HCT116 (cell line): Measurements from ENCODE around the gene MYBPC3. TPM values are rescaled to one million over a fixed set of nuclear protein-coding genes. Genes with fewer than 3 reads are reported as not detected.

Source experiments
- ATAC-seq: fragments of 200-7000 bp; cut with Tn5 transposase; 2 replicates; pipeline ENCODE4 v1.9.1; 2020; ENCODE audit warnings: mild to moderate bottlenecking, moderate library complexity
- BruUV-seq: library from RNA; stranded (reverse); fragments of 400-500 nt; replicated peaks from 2 replicates; lab custom pipeline; 2021; lab: Mats Ljungman, UMichigan
- CTCF ChIA-PET: fragments of 300-600 bp; sonication (Branson Sonifier 250); formaldehyde crosslinking; loops from one replicate; lab custom pipeline; 2021; ENCODE audit warnings: antibody characterized with exemption; lab: Charles Lee
- POLR2A ChIA-PET: fragments of 300-600, 350-600 bp; sonication (Branson Sonifier 250); formaldehyde crosslinking; loops from one replicate; lab custom pipeline; 2021; ENCODE audit warnings: antibody characterized with exemption; lab: Charles Lee
- RAD21 ChIA-PET, 2 experiments: fragments of 300-600 bp; sonication (Branson Sonifier 250); formaldehyde crosslinking; loops; one replicate each; lab custom pipeline; 2023; ENCODE audit warnings: low total read pairs in 2 of 2; ENCODE audit not compliant: uncharacterized antibody in 2 of 2, unreplicated experiment in 2 of 2, low non-redundant PET in 1 of 2; lab: Charles Lee
- DNase-seq: peaks from one replicate; pipeline ENCODE4 v3.0.0-alpha.2; 2010; ENCODE audit warnings: low read depth, low spot score
- H2AFZ ChIP-seq: fragments of 200-600 bp; shearing (Covaris generic), sonication (generic); 2 replicates; pipeline ENCODE4 v1.6.1; 2017; ENCODE audit warnings: low read depth, mixed run types, mixed read lengths, antibody characterized with exemption, low read length; ENCODE audit not compliant: poor library complexity, severe bottlenecking
- H3K27ac ChIP-seq: 2 replicates; pipeline ENCODE4 v1.5.1; 2012; ENCODE audit warnings: low read depth, low read length
- H3K27me3 ChIP-seq: fragments of 200-600 bp; sonication (generic); 2 replicates; pipeline ENCODE4 v1.6.1; 2016; ENCODE audit warnings: mixed run types, low read length, mixed read lengths; ENCODE audit not compliant: insufficient read depth
- H3K36me3 ChIP-seq, 2 experiments: fragments of 200-500 bp in 1 of 2; fragments of 200-600 bp in 1 of 2; sonication (Bioruptor generic) in 1 of 2; sonication (generic) in 1 of 2; 2 replicates each; pipeline versions ENCODE4 v1.5.1 to v1.6.1; 2014 to 2016; ENCODE audit warnings: low read length in 2 of 2, inconsistent platforms in 1 of 2, mixed read lengths in 1 of 2, mixed run types in 1 of 2; ENCODE audit not compliant: insufficient read depth in 2 of 2, control insufficient read depth in 1 of 2
- H3K4me1 ChIP-seq, 2 experiments: fragments of 200-600 bp in 1 of 2; sonication (generic) in 1 of 2; 2 replicates each; pipeline versions ENCODE4 v1.5.1 to v1.6.1; 2012 to 2017; ENCODE audit warnings: low read length in 2 of 2, inconsistent platforms in 1 of 2, mild to moderate bottlenecking in 1 of 2, mixed read lengths in 1 of 2, mixed run types in 1 of 2, moderate library complexity in 1 of 2; ENCODE audit not compliant: insufficient read depth in 2 of 2, control insufficient read depth in 1 of 2
- H3K4me2 ChIP-seq: fragments of 200-600 bp; sonication (generic); 2 replicates; pipeline ENCODE4 v1.6.1; 2017; ENCODE audit warnings: mixed run types, low read length, mixed read lengths
- H3K4me3 ChIP-seq, 2 experiments: fragments of 200-600 bp in 1 of 2; sonication (generic) in 1 of 2; replicated peaks in 1 of 2; 2 replicates each; pipeline ENCODE4 v1.5.1; 2011 to 2016; ENCODE audit warnings: low read length in 2 of 2, control low read depth in 1 of 2, low read depth in 1 of 2, mild to moderate bottlenecking in 1 of 2, mixed read lengths in 1 of 2, mixed run types in 1 of 2
- H3K79me2 ChIP-seq: fragments of 200-600 bp; sonication (generic); 2 replicates; pipeline ENCODE4 v1.6.1; 2017; ENCODE audit warnings: mild to moderate bottlenecking, mixed run types, low read length, moderate library complexity, mixed read lengths; ENCODE audit not compliant: insufficient read depth
- H3K9ac ChIP-seq: fragments of 200-600 bp; sonication (generic); 2 replicates; pipeline ENCODE4 v1.6.1; 2016; ENCODE audit warnings: low read length, mixed read lengths
- H3K9me2 ChIP-seq: fragments of 200-600 bp; sonication (generic), shearing (Covaris generic); 2 replicates; pipeline ENCODE4 v1.6.1; 2017; ENCODE audit warnings: mixed run types, mild to moderate bottlenecking, moderate library complexity; ENCODE audit not compliant: insufficient read depth
- H3K9me3 ChIP-seq, 2 experiments: fragments of 200-500 bp in 1 of 2; fragments of 200-600 bp in 1 of 2; sonication (Bioruptor generic) in 1 of 2; sonication (generic) in 1 of 2; 2 replicates each; pipeline ENCODE4 v1.6.1; 2014 to 2017; ENCODE audit warnings: low read length in 2 of 2, mixed read lengths in 2 of 2, inconsistent platforms in 1 of 2, low read depth in 1 of 2, mild to moderate bottlenecking in 1 of 2, mixed run types in 1 of 2, moderate library complexity in 1 of 2; ENCODE audit not compliant: control insufficient read depth in 1 of 2, insufficient read depth in 1 of 2
- H4K20me1 ChIP-seq: fragments of 200-600 bp; sonication (generic), shearing (Covaris generic); 2 replicates; pipeline ENCODE4 v1.6.1; 2017; ENCODE audit warnings: mixed run types, mild to moderate bottlenecking, moderate library complexity; ENCODE audit not compliant: insufficient read depth
- ATF3 ChIP-seq: IDR thresholded peaks from 2 replicates; pipeline ENCODE4 v1.6.1; 2012
- EZH2 ChIP-seq: fragments of 200-600 bp; sonication (generic); IDR thresholded peaks from 2 replicates; pipeline ENCODE4 v1.6.1; 2017; ENCODE audit warnings: antibody characterized with exemption, mixed run types
- EZH2phosphoT487 ChIP-seq: fragments of 200-600 bp; IDR thresholded peaks from 2 replicates; pipeline ENCODE4 v1.6.1; 2018; ENCODE audit warnings: antibody characterized with exemption, borderline replicate concordance
- FOSL1 ChIP-seq: IDR thresholded peaks from 2 replicates; pipeline ENCODE4 v1.6.1; 2012; ENCODE audit warnings: low read depth
- JUND ChIP-seq: IDR thresholded peaks from 2 replicates; pipeline ENCODE4 v1.6.1; 2012
- POLR2A ChIP-seq: IDR thresholded peaks from 2 replicates; pipeline ENCODE4 v1.7.0; 2011; ENCODE audit warnings: borderline replicate concordance; ENCODE audit not compliant: insufficient read depth, insufficient read length; ENCODE audit errors: extremely low read depth
- POLR2AphosphoS5 ChIP-seq: IDR thresholded peaks from 2 replicates; pipeline ENCODE4 v1.6.1; 2011; ENCODE audit warnings: mild to moderate bottlenecking, low read depth, low read length, moderate library complexity
- RAD21 ChIP-seq: IDR thresholded peaks from 2 replicates; pipeline ENCODE4 v1.6.1; 2012; ENCODE audit warnings: low read depth, mild to moderate bottlenecking
- SIN3A ChIP-seq: IDR thresholded peaks from 2 replicates; pipeline ENCODE4 v1.6.1; 2012; ENCODE audit warnings: low read depth
- SP1 ChIP-seq: IDR thresholded peaks from 2 replicates; pipeline ENCODE4 v1.6.1; 2012; ENCODE audit warnings: low read depth
- SRF ChIP-seq: IDR thresholded peaks from 2 replicates; pipeline ENCODE4 v1.6.1; 2012; ENCODE audit warnings: low read depth
- TCF7L2 ChIP-seq: IDR thresholded peaks from 2 replicates; pipeline ENCODE4 v1.7.0; 2011; ENCODE audit warnings: borderline replicate concordance, inconsistent platforms; ENCODE audit not compliant: insufficient read depth, insufficient read length; ENCODE audit errors: extremely low read depth
- YY1 ChIP-seq: IDR thresholded peaks from 2 replicates; pipeline ENCODE4 v1.6.1; 2011; ENCODE audit warnings: low read length, low read depth, moderate library complexity, mild to moderate bottlenecking; ENCODE audit not compliant: insufficient replicate concordance; ENCODE audit errors: extremely low read depth
- ZFX ChIP-seq: fragments of 450-650 bp; IDR thresholded peaks from 2 replicates; pipeline ENCODE4 v1.6.1; 2017
- intact Hi-C: fragments of 100-400 bp; cut with micrococcal nuclease; formaldehyde crosslinking; loops from 2 replicates; pipeline ENCODE4 v1.10.0; 2022
- total RNA-seq: library from RNA; stranded (reverse); gene quantifications from one replicate; pipeline ENCODE4 v1.2.1, GENCODE V29; 2021; ENCODE audit not compliant: unreplicated experiment

MYBPC3 gene
- total RNA-seq, 1 experiment from 2014 or later = 0.25 TPM

- POLR2A ChIA-PET = no interaction called here
- no peak overlapping the region for H3K9ac ChIP-seq
- H3K36me3 ChIP-seq = peaks cover 22 to 23% of the 10 kb centered on the region in 2 experiments
- no peak overlapping the region for H2AFZ ChIP-seq
- no peak for ATAC-seq
- TF ChIP-seq FOSL1 (no peak), ZFX (no peak), POLR2A (no peak), EZH2 (no peak), TCF7L2 (no peak), JUND (no peak), SIN3A (no peak), SRF (no peak), POLR2AphosphoS5 (no peak), RAD21 (no peak), EZH2phosphoT487 (no peak), ATF3 (no peak), YY1 (no peak), SP1 (no peak)
- TF ChIP-seq, all 23 proteins: peak for 0
- BruUV-seq = no TSS peak
- H3K4me1 ChIP-seq = no peaks in the 10 kb centered on the region
- no peak overlapping the region for H3K27ac ChIP-seq
- no peaks in the 10 kb centered on the region for H3K79me2 ChIP-seq
- H3K4me3 ChIP-seq = no peak overlapping the region
- ChIA-PET RAD21 (interaction anchor here in 1 of 2 experiments (0.5 kb wide), 1 partner anchor 13 kb away, joined by 8 read pairs; no protein-coding TSS in a partner anchor), CTCF (no interaction called here)
- H3K27me3 ChIP-seq = no peaks in the 10 kb centered on the region
- DNase-seq = no peak
- no peaks in the 10 kb centered on the region for H4K20me1 ChIP-seq
- H3K9me2 ChIP-seq = no peaks in the 10 kb centered on the region
- H3K9me3 ChIP-seq = no peaks in the 10 kb centered on the region
- H3K4me2 ChIP-seq = no peak overlapping the region
- intact Hi-C loops = no loop called here
These were observed 46.6 kb downstream of the MYBPC3 start for GRCh38 chr11:47305734-47306483.
